Esophagus muscularis mucosa (tissue), 4 donors: Measurements from ENCODE around the gene LRFN2. TPM values are rescaled to one million over a fixed set of nuclear protein-coding genes. Genes with fewer than 3 reads are reported as not detected.
A peak's percentile ranks its signal among the peaks of the same experiment; 100 is the strongest.

ENCODE experiments used
- DNase-seq: peaks from one replicate; pipeline ENCODE4 v3.0.0-alpha.2; 2017; ENCODE audit errors: extremely low spot score
- H3K27ac ChIP-seq, 4 donors: fragments of 200-600 bp; sonication (generic); replicated peaks in 1 of 4; 1 replicate in 3 of 4; 2 replicates in 1 of 4; pipeline ENCODE4 v1.5.1; 2016 to 2019; ENCODE audit warnings: mild to moderate bottlenecking in 1 of 4
- H3K27me3 ChIP-seq, 4 donors: fragments of 200-600 bp; sonication (generic); one replicate each; pipeline versions ENCODE4 v1.5.1 to v1.6.0; 2016 to 2019
- H3K36me3 ChIP-seq, 4 donors: fragments of 200-600 bp; sonication (generic); one replicate each; pipeline ENCODE4 v1.5.1; 2016 to 2019
- H3K4me1 ChIP-seq, 4 donors: fragments of 200-600 bp; sonication (generic); one replicate each; pipeline ENCODE4 v1.5.1; 2016 to 2019
- H3K4me3 ChIP-seq, 4 donors: fragments of 200-600 bp; sonication (generic); 1 replicate in 2 of 4; 2 replicates in 2 of 4; pipeline ENCODE4 v1.5.1; 2016 to 2019; ENCODE audit warnings: mild to moderate bottlenecking in 4 of 4, moderate library complexity in 1 of 4
- H3K9me3 ChIP-seq, 4 donors: fragments of 200-600 bp; sonication (generic); 1 replicate in 3 of 4; 2 replicates in 1 of 4; pipeline ENCODE4 v1.5.1; 2016 to 2019
- EP300 ChIP-seq: sonication (generic); formaldehyde crosslinking; IDR thresholded peaks from one replicate; pipeline ENCODE4 v1.6.1; 2017; ENCODE audit warnings: antibody characterized with exemption
- POLR2A ChIP-seq: fragments of 450-650 bp; IDR thresholded peaks from one replicate; pipeline ENCODE4 v1.6.1; 2017; ENCODE audit warnings: antibody characterized with exemption, moderate library complexity, mild to moderate bottlenecking, low read depth
- POLR2AphosphoS5 ChIP-seq, 2 donors: sonication (generic); formaldehyde crosslinking; IDR thresholded peaks; one replicate each; pipeline ENCODE4 v1.6.1; 2017; ENCODE audit warnings: antibody characterized with exemption in 2 of 2
- WGBS: methylation state at CpG from one replicate; pipeline ENCODE4 v1.1.5; 2018; 5-methylcytosine and 5-hydroxymethylcytosine counted together
- intact Hi-C: fragments of 100-400 bp; cut with DNase I; formaldehyde crosslinking; loops from one replicate; pipeline ENCODE4 v1.15.1; 2023
- total RNA-seq, 4 donors: library from RNA; depleted of rRNA; stranded (reverse); fragments of >200 nt; gene quantifications; one replicate each; pipeline versions ENCODE4 v1.1.0 to v1.2.1, GENCODE V29; 2016
- TF ChIP-seq, protein P1 (sequence below), 3 experiments: fragments of 200-600 bp in 2 of 3; fragments of 450-650 bp in 1 of 3; sonication (generic) in 2 of 3; IDR thresholded peaks; one replicate each; pipeline ENCODE4 v1.5.1; 2017 to 2019; ENCODE audit warnings: antibody characterized with exemption in 3 of 3, mild to moderate bottlenecking in 2 of 3, moderate library complexity in 1 of 3

The LRFN2 gene
- total RNA-seq, 4 donors from 2014 or later, result 0.11 TPM; not detected in 3

DNA sequence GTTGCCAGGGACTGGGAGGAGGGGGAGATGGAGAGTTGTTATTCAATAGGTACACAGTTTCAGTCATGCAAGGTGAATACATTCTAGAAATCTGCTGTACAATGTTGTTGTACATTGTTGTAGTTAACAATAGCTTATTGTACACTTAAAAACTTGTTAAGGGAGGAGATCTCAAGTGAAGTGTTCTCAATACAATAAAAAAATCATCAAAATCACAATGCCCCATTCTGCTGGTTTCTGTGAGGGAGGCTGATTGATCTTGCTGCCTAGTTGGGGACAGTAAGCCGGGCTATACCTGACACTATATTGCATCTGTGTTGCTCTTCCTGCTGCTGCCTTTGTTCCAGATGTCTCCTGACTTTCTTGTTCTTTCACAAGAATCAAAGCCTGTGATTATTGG, 232.1 kb downstream of the LRFN2 start:
- 90% methylated on average over 1 of the region's 1 CpG for whole genome bisulfite sequencing
- intact Hi-C loops, result no loop called here
- Histone ChIP-seq H3K4me3 (no peak overlapping the region), H3K9me3 (no peaks in the 10 kb centered on the region), H3K27ac (no peak overlapping the region), H3K36me3 (no peaks in the 10 kb centered on the region), H3K27me3 (peaks cover 0 to 7% (median 0%) of the 10 kb centered on the region in 4 donors), H3K4me1 (no peaks in the 10 kb centered on the region)
- DNase-seq, result peak; percentile 60
- TF ChIP-seq POLR2A (no peak), EP300 (no peak), POLR2AphosphoS5 (IDR thresholded peaks at IDR 0.05) (no peak)
- TF ChIP-seq, protein P1, sequence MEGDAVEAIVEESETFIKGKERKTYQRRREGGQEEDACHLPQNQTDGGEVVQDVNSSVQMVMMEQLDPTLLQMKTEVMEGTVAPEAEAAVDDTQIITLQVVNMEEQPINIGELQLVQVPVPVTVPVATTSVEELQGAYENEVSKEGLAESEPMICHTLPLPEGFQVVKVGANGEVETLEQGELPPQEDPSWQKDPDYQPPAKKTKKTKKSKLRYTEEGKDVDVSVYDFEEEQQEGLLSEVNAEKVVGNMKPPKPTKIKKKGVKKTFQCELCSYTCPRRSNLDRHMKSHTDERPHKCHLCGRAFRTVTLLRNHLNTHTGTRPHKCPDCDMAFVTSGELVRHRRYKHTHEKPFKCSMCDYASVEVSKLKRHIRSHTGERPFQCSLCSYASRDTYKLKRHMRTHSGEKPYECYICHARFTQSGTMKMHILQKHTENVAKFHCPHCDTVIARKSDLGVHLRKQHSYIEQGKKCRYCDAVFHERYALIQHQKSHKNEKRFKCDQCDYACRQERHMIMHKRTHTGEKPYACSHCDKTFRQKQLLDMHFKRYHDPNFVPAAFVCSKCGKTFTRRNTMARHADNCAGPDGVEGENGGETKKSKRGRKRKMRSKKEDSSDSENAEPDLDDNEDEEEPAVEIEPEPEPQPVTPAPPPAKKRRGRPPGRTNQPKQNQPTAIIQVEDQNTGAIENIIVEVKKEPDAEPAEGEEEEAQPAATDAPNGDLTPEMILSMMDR (IDR thresholded peaks at IDR 0.05), result no peak

DNA sequence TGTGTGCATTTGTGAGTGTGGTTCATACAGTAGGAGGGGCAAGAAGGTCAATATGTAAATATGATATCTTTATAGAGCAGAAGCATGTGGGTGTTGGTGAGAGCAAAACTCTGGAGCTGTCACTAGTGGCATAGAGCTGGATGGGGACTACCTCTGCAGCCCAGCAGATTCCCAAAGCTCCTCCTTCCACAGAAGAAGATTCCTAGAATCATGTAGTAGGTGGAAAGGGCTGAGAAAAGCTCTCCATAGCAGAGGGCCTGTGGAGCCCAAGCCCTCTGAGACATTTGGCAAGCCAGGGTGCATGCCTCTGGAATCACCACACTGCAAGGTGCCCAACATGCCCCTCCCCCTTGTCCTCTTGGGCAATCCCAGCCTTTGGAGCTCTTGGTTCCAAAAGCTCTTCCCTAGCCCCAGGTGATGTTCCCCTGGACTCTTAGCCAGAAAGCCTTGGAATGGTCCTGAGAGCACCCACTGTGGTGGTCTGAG, 233.2 kb downstream of the LRFN2 start:
- DNase-seq, result peak; percentile 86
- Histone ChIP-seq H3K4me3 (no peak overlapping the region), H3K36me3 (no peaks in the 10 kb centered on the region), H3K9me3 (no peaks in the 10 kb centered on the region), H3K27ac (no peak overlapping the region), H3K27me3 (no peaks in the 10 kb centered on the region), H3K4me1 (no peaks in the 10 kb centered on the region)
- intact Hi-C loops, result no loop called here
- no peak for TF ChIP-seq POLR2A
- TF ChIP-seq, protein P1 (IDR thresholded peaks at IDR 0.05), result no peak

DNA sequence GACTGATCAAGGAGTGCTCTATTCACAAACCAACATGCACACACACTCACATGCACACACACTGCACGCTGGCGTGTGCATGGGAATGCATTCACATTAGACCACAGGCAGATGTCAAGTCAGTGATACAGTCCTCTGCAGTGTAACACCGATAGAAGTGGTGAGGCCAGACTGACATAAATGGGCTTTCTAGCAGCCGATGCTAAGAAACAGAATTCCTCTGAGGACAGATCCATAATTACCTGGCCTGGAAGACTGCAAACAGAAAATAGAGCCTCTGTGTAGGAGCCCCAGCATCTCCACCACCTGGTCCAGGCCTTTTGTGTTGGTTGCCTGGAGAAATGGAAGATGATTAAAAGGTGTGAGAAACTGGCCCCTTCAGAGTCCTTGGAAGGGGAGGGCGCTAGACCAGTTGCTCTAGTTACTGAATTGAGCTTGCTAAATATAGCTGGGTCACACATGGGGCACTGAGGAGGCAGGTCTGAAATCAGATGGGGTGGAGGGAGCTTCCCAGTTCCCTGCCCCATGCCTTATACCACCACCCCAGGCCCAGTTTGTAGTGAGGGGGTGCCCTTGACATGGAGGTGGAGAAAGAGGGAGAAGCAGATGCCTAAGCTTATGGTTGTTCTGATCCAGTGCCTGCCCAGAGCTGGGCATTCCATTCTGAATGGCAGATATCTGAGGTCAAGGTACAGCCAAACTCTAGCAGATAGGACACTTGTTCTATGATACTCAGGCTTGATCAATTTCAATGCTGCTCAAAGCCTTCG, 233.8 kb downstream of the LRFN2 start:
- H3K36me3 ChIP-seq, result no peaks in the 10 kb centered on the region
- H3K4me3 ChIP-seq, result no peak overlapping the region
- H3K27me3 ChIP-seq, result no peaks in the 10 kb centered on the region
- 78% methylated on average over 6 of the region's 6 CpGs for WGBS
- intact Hi-C loops, result no loop called here
- no peaks in the 10 kb centered on the region for H3K4me1 ChIP-seq
- TF ChIP-seq POLR2A (no peak), EP300 (no peak), POLR2AphosphoS5 (IDR thresholded peaks at IDR 0.05) (no peak)
- TF ChIP-seq, protein P1 (IDR thresholded peaks at IDR 0.05), result no peak
- peak; percentile 66 for DNase-seq
- no peak overlapping the region for H3K27ac ChIP-seq
- no peaks in the 10 kb centered on the region for H3K9me3 ChIP-seq

- DNase-seq, result peak; percentile 72
- Histone ChIP-seq H3K4me1 (no peaks in the 10 kb centered on the region), H3K36me3 (no peaks in the 10 kb centered on the region), H3K9me3 (no peaks in the 10 kb centered on the region), H3K27ac (no peak overlapping the region), H3K27me3 (peaks cover 0 to 5% (median 0%) of the 10 kb centered on the region in 4 donors), H3K4me3 (no peak overlapping the region)
- 87% methylated on average over 6 of the region's 6 CpGs for WGBS
- intact Hi-C loops, result no loop called here
- TF ChIP-seq EP300 (no peak), POLR2AphosphoS5 (IDR thresholded peaks at IDR 0.05) (no peak), POLR2A (no peak)
- TF ChIP-seq, protein P1 (IDR thresholded peaks at IDR 0.05), result no peak
Measured at GRCh38 chr6:40352527-40353170, 234.5 kb downstream of the LRFN2 start.
